Smooth muscle cell of the brain vasculature (primary cell): ENCODE data around the gene GNGT2.

Source experiments
- DNase-seq: peaks from one replicate; pipeline ENCODE4 v3.0.0-alpha.2; 2012; ENCODE audit warnings: low read depth, low spot score

GNGT2 gene

DNA sequence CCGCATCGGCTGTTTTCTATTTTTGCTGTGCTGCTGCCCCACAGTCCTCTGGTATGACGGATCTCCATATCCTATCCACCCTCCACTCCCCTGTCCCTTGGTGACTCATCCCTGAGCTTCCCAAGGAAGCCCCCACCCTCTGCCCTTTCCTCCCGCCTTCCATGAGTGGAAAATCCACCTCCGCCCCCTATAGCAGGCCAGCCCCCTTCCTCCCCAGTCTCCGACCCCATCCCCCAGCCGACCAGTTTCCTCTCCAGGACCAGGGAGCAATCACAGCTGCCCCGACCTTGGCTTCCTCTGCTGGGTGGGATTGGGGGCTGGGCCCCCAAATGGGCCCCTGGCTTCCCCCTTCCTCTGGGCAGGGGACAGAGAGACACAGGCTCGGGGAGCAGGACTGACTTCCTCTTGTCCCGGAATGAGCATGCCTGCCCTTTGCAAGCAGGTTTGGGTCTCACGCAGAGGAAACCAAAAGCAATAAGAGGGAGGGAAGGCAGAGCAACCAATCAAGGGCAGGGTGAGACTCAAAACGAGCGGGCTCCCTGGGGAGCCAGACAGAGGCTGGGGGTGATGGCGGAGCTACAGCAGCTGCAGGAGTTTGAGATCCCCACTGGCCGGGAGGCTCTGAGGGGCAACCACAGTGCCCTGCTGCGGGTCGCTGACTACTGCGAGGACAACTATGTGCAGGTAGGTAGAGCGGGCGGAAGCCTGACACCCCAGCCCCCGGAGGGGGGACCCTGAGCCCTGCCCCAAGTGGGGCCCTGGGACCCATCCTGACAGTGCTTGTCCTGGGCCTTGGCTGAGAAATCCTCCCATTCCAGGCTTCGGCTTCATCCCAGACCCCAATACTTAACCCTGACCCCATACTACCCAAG lies at the start of gene GNGT2, which contains the start of gene ABI3:
GNGT2 (minus strand) TSS at position 417 of the 872 bp plus-strand sequence. CDS start 3,152 bp downstream, outside the sequence.
ABI3 (plus strand) TSS at position 550 of the 872 bp plus-strand sequence; CDS start at position 568, 18 bp downstream.
- DNase-seq = no peak

- no peak for DNase-seq
Observed at GRCh38 chr17:49259663-49260010, 49.3 kb upstream of the GNGT2 start.

DNA sequence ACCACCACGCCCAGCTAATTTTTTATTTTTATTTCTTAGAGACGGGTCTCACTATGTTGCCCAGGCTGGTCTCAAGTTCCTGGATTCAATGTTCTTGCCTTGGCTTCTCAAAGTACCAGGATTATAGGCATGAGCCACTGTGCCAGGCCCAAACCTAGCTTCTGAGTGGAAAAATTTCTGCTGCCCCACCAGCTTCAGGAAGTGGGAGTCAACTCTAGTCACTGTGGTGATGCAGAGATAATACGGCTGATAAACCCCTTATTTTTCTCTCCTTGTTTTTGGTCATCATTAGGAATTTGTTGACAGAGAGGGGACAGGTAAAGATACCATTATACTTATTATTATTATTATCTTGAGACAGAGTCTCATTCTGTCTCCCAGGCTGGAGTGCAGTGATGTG lies 48.0 kb upstream of the GNGT2 start:
- no peak for DNase-seq

GRCh38 chr17:49255125-49255524 lies 44.8 kb upstream of the GNGT2 start:
- no peak for DNase-seq

DNA sequence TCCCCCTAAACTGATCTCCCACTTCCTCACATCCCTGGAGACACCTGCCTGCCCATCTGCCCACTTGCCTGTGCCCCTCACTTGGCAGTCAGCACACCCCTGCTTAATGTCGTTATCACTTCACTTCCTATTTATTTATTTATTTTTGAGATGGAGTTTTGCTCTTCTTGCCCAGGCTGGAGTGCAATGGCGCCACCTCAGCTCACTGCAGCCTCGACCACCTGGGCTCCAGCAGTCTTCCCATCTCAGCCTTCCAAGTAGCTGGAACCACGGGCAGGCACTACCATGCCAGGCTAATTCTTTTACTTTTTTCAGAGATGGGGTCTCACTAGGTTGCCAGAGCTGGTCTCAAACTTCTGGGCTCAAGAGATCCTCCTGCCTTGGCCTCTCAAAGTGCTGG lies 43.7 kb upstream of the GNGT2 start:
- no peak for DNase-seq

GRCh38 chr17:49252148-49252695 lies 41.8 kb upstream of the GNGT2 start:
- no peak for DNase-seq

- DNase-seq = no peak
Observed at GRCh38 chr17:49249890-49250522, 39.6 kb upstream of the GNGT2 start.

DNA sequence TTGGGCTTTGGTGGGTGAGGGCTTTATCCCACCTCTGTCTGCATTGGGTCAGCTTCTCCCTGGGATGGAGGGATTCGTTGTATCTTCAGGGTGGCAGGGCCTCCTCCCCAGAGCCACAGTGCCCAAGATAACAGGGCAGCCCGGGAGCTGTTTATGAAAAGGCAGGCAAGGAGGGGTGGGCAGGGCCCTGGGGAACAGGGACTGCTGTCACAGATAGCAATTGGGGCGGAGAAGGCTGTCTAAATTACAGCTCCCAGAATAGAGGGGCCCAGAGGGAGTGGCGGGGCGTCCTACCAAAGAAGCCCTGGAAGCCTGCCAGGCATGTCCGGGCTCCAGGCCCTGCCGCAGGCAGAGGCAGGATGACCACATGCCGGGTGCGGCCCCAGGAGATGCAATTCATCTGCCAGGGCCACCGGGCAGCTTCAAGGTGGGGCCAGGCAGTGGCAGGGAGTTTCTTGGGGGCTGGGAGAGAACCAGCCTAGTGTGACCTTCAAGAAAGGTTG lies 39.0 kb upstream of the GNGT2 start:
- no peak for DNase-seq

DNA sequence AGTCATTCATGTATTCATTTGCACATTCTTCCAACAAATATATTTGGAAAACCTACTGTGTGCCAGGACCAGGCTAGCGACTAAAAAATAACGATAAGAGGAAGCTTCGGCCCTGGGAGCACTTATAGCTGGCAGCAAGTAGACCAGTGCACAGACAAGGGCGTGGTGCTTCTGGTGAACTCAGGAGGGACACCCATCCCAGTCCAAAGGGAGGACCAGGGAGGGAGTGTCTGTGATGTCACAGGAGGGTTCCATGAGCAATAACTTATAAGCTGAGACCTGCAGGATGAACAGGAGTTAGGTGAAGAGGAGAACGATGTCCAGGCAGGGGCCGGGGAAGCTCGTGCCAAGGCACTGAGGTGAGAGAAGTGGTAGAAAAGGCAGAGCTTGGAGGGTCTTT lies 37.6 kb upstream of the GNGT2 start:
- no peak for DNase-seq

DNA sequence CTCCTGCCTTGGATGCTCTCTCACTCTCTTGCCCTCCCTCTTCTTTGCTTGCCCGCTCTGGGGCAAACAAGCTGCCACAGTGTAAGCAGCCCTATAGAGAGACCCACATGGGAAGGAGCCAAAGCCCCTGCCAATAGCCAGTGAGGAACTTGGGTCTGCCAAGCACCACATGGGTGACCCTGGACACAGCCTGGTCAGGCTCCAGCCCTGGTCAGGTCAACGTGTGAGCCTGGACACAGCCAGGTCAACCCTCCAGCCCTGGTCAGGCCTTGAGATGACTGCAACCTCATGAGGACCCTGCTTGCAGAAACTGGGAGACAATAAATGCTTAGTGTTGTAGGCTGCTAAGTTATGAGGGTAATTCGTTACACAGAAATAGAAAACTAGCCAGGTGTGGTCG lies 34.5 kb upstream of the GNGT2 start:
- no peak for DNase-seq

- no peak for DNase-seq
Observed at GRCh38 chr17:49242813-49243212, 32.4 kb upstream of the GNGT2 start.

DNA sequence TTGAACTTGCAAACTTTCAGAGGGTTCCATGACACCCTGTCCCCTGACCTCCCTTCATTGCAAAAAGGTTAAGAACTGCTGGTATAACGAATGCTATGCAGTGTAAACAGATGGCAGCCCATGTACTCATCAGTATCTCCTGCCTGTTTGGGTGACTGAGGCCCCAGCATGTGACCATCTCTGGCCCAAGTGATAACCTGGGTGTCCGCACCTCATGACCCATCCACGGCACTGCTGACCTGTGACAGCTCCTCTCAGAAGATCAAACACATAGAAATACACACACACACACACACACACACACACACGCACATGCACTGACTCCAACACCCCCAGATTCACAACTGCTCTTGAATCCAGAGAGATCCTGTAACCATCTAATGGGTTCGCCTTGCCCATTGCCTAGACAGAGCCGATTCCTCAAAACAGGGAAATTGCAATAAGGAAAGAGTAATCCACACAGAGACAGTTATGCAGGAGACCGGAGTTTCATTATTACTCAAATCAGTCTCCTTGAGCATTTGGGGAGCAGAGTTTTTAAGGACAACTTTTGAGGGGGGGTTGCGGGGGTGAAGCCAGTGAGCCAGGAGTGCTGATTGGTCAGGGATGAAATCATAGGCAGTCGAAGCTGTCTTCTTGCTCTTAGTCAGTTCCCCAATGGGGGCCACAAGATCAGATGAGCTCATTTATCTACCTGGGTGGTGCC lies 31.5 kb upstream of the GNGT2 start:
- DNase-seq = no peak

DNA sequence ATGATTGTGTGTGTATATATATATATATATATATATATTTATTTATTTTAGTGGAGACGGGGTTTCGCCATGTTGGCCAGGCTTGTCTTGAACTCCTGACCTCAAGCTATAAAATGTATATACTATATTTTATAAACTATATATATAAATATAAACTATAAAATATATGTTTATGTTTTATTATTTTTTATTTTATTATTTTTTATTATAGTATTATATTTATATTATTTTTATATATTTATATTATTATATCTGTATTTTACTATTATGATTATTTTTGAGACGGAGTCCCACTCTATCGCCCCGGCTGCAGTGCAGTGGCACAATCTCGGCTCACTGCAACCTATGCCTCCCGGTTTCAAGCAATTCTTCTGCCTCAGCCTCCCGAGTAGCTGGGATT lies 30.7 kb upstream of the GNGT2 start:
- no peak for DNase-seq

GRCh38 chr17:49240619-49241018 lies 30.2 kb upstream of the GNGT2 start:
- DNase-seq = no peak

GRCh38 chr17:49239963-49240362 lies 29.6 kb upstream of the GNGT2 start:
- DNase-seq = no peak

GRCh38 chr17:49235896-49236295 lies 25.5 kb upstream of the GNGT2 start:
- DNase-seq = no peak

DNA sequence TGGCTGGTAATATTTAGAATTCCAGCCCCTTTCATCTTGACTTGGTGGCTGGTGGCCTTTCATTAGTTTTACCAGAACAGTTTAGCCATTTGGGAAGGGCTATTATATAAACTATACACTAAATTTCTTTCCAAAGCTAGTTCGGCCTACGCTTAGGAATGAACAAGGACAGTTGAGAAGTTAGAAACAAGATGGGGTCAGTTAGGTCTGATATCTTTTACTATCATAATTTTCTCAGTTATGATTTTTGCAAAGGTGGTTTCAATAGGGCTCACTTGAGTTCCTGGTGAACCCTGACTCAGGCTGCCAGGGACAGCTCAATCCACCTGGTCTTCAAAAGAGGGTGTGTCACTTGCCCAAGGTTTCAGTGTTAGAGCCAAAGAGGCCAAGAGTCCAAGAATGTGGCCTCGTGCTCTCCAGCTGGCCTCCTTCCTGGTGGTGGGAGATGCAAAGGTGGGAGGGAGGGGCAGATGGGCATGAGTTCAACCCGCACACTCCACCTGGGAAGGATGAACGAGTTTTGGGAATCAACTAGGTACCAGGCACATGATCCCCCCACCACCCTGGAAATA lies 24.2 kb upstream of the GNGT2 start:
- DNase-seq = no peak

DNA sequence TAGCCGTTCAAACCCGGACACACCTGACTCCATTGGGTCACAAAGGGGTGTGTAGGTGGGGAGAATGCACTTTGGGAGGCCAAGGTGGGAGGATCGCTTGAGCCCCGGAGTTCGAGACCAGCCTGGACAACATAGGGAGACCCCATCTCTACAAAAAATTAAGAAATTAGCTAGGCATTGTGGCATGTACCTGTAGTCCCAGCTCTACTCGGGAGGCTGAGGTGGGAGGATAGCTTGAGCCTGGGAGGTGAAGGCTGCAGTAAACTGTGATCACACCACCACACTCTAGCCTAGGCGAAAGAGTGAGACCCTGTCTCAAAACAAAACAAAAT lies 21.2 kb upstream of the GNGT2 start:
- DNase-seq = no peak

- DNase-seq = no peak
Observed at GRCh38 chr17:49230636-49231562, 20.5 kb upstream of the GNGT2 start, which contains the start of gene PHOSPHO1. TSS of gene PHOSPHO1 (minus strand) at chr17:49230787. CDS start at chr17:49226691, 4,096 bp downstream.

DNA sequence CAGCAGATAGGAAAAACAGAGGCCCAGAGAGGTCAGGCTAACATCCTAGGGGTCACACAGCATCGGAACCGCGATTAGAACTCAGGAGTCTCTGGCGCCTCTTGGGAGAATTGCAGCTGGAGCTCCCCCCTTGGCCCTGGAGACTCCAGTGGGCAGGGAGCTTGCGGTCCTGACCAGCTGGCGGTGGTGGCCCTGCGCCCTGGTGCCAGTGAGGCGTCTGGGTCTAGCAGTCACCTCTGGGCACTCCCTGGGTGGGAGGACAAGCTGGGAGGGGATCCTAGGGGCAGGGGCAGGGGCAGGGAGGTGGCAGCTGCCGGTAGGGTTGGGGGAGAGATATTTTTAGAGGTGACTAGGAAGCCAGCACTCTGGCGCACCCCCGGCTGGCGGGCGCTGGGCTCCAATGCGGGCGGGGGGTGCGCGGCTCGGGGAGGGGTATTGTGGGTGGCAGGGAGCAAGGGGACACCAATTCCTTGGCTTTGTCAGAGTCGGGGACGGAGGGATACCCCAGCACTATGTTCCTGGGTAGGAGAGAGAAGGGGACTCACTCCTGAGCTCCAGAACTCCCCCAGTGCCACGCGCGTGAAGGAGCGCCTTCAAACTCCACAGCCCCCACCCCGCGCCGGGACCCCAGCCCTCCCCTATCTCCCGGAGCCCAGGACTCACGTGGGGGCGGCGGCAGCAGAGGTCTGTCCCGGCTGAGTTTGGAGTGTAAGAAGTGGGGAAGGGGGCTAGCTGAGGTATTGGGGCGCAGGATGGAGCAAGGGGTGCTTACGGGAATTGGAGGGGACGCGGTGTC lies 19.6 kb upstream of the GNGT2 start:
- DNase-seq = no peak
